ENCODE results near the gene ZFX. TPM values are rescaled to one million over a fixed set of nuclear protein-coding genes. Genes with fewer than 3 reads are reported as not detected.

ZFX gene
- total and polyA plus RNA-seq, 2 donors (not counting 1 experiment from before 2014, with no cell fraction given): 31.2 to 61.9 TPM

DNA sequence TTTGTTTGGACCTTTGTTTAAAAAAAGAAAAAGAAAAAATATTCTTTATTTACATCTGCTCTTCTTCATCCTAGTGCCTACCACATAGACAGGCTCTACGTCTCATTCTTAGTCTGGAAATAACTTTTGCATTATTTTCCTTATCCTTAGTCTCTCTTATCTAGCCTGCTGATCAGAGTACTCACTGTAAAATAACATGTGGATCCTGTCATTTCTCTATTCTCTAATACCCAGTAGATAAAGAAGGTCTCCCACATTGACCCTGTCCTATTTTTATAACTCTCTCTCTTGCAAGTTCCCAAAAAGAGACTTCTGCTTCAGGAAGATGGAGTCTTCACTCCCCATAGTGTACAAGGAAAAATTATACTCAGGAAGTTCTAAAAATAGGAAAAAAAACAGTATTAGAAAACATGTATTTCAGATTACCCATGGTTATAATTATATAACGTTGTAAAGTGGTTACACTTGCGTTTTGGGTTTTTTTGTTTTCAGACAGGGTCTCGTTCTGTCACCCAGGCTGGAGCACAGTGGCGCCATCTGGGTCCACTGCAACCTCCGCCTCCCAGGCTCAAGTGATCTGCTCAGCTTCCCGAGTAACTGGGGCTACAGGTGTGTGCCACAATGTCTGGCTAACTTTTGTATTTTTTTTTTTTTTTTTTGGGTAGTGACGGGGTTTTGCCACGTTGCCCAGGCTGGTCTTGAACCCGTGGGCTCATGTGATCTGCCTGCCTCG lies 23.8 kb downstream of the ZFX start:
- no peak overlapping the region for H3K4me2 ChIP-seq (ENCODE audit: extremely low read depth, insufficient read depth, low read length)
- H2AFZ ChIP-seq (ENCODE audit: low read length): no peak overlapping the region
- no peaks in the 10 kb centered on the region for H3K27me3 ChIP-seq (ENCODE audit: control insufficient read depth, insufficient read depth, low read length)
- H3K27ac ChIP-seq (ENCODE audit: insufficient read depth, low read length): no peak overlapping the region
- peaks cover 58% of the 10 kb centered on the region for H3K79me2 ChIP-seq (ENCODE audit: control insufficient read depth, insufficient read depth, low read length)
- H3K9me3 ChIP-seq (ENCODE audit: control insufficient read depth, insufficient read depth, low read depth, low read length): no peaks in the 10 kb centered on the region
- H3K4me3 ChIP-seq (replicated peaks in 1 of 4; ENCODE audit: control extremely low read depth in 1 of 4, insufficient read depth in 1 of 4, low read depth in 3 of 4, low read length in 4 of 4): no peak overlapping the region
- H3K4me1 ChIP-seq (ENCODE audit: control insufficient read depth, extremely low read depth, insufficient read depth, low read length): no peaks in the 10 kb centered on the region
- peaks cover 3% of the 10 kb centered on the region for H4K20me1 ChIP-seq (ENCODE audit: control insufficient read depth, extremely low read depth, insufficient read depth, low read length)
- peak in 1 of 2 donors; percentile 38 for DNase-seq (ENCODE audit: low read depth in 2 of 2)
- no peaks in the 10 kb centered on the region for H3K36me3 ChIP-seq (ENCODE audit: control insufficient read depth, insufficient read depth, low read length)
- no peak overlapping the region for H3K9ac ChIP-seq (ENCODE audit: insufficient read depth, low read length)
- TF ChIP-seq, protein P1, sequence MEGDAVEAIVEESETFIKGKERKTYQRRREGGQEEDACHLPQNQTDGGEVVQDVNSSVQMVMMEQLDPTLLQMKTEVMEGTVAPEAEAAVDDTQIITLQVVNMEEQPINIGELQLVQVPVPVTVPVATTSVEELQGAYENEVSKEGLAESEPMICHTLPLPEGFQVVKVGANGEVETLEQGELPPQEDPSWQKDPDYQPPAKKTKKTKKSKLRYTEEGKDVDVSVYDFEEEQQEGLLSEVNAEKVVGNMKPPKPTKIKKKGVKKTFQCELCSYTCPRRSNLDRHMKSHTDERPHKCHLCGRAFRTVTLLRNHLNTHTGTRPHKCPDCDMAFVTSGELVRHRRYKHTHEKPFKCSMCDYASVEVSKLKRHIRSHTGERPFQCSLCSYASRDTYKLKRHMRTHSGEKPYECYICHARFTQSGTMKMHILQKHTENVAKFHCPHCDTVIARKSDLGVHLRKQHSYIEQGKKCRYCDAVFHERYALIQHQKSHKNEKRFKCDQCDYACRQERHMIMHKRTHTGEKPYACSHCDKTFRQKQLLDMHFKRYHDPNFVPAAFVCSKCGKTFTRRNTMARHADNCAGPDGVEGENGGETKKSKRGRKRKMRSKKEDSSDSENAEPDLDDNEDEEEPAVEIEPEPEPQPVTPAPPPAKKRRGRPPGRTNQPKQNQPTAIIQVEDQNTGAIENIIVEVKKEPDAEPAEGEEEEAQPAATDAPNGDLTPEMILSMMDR (conservative IDR thresholded peaks at IDR 0.05 in 1 of 2, IDR thresholded peaks at IDR 0.05 in 1 of 2; ENCODE audit: low read depth in 1 of 2, low read length in 2 of 2): no peak
- TF ChIP-seq EZH2 (IDR thresholded peaks at IDR 0.05; ENCODE audit: low read length, missing control alignments): no peak

DNA sequence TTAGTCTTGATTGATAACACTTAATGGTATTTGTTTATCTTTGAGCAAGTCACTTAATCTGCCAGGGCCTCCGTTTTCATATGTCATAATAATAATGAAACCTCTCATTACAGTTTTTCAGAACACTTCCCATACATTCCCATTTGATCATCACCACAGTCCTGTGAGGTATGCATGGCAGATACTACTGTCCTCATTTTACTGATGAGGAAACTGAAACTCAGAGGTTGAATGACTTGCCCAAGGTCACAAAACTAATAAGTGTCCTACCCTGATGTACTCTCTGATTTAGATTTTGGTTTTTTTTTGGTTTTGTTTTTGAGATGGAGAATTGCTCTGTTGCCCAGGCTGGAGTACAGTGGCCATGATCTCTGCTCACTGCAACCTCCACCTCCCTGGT lies 25.7 kb downstream of the ZFX start:
- H3K9me3 ChIP-seq (ENCODE audit: control insufficient read depth, insufficient read depth, low read depth, low read length): no peaks in the 10 kb centered on the region
- H3K4me1 ChIP-seq (ENCODE audit: control insufficient read depth, extremely low read depth, insufficient read depth, low read length): no peaks in the 10 kb centered on the region
- H3K27me3 ChIP-seq (ENCODE audit: control insufficient read depth, insufficient read depth, low read length): no peaks in the 10 kb centered on the region
- no peak overlapping the region for H3K4me3 ChIP-seq (replicated peaks in 1 of 4; ENCODE audit: control extremely low read depth in 1 of 4, insufficient read depth in 1 of 4, low read depth in 3 of 4, low read length in 4 of 4)
- H3K36me3 ChIP-seq (ENCODE audit: control insufficient read depth, insufficient read depth, low read length): peaks cover 6% of the 10 kb centered on the region
- no peak overlapping the region for H2AFZ ChIP-seq (ENCODE audit: low read length)
- H3K27ac ChIP-seq (ENCODE audit: insufficient read depth, low read length): no peak overlapping the region
- H3K4me2 ChIP-seq (ENCODE audit: extremely low read depth, insufficient read depth, low read length): no peak overlapping the region
- H3K9ac ChIP-seq (ENCODE audit: insufficient read depth, low read length): no peak overlapping the region
- TF ChIP-seq, protein P1 (conservative IDR thresholded peaks at IDR 0.05 in 1 of 2, IDR thresholded peaks at IDR 0.05 in 1 of 2; ENCODE audit: low read depth in 1 of 2, low read length in 2 of 2): no peak
- TF ChIP-seq EZH2 (IDR thresholded peaks at IDR 0.05; ENCODE audit: low read length, missing control alignments): no peak
- DNase-seq (ENCODE audit: low read depth in 2 of 2): no peak
- peaks cover 48% of the 10 kb centered on the region for H3K79me2 ChIP-seq (ENCODE audit: control insufficient read depth, insufficient read depth, low read length)
- H4K20me1 ChIP-seq (ENCODE audit: control insufficient read depth, extremely low read depth, insufficient read depth, low read length): no peaks in the 10 kb centered on the region

GRCh38 chrX:24178441-24178840 lies 28.9 kb downstream of the ZFX start:
- H3K79me2 ChIP-seq (ENCODE audit: control insufficient read depth, insufficient read depth, low read length): peaks cover 48% of the 10 kb centered on the region
- H3K27me3 ChIP-seq (ENCODE audit: control insufficient read depth, insufficient read depth, low read length): no peaks in the 10 kb centered on the region
- peaks cover 2% of the 10 kb centered on the region for H4K20me1 ChIP-seq (ENCODE audit: control insufficient read depth, extremely low read depth, insufficient read depth, low read length)
- no peak overlapping the region for H3K4me3 ChIP-seq (replicated peaks in 1 of 4; ENCODE audit: control extremely low read depth in 1 of 4, insufficient read depth in 1 of 4, low read depth in 3 of 4, low read length in 4 of 4)
- no peak overlapping the region for H3K9ac ChIP-seq (ENCODE audit: insufficient read depth, low read length)
- no peak for DNase-seq (ENCODE audit: low read depth in 2 of 2)
- no peaks in the 10 kb centered on the region for H3K4me1 ChIP-seq (ENCODE audit: control insufficient read depth, extremely low read depth, insufficient read depth, low read length)
- no peak overlapping the region for H2AFZ ChIP-seq (ENCODE audit: low read length)
- no peak overlapping the region for H3K27ac ChIP-seq (ENCODE audit: insufficient read depth, low read length)
- no peaks in the 10 kb centered on the region for H3K9me3 ChIP-seq (ENCODE audit: control insufficient read depth, insufficient read depth, low read depth, low read length)
- TF ChIP-seq, protein P1 (conservative IDR thresholded peaks at IDR 0.05 in 1 of 2, IDR thresholded peaks at IDR 0.05 in 1 of 2; ENCODE audit: low read depth in 1 of 2, low read length in 2 of 2): no peak
- TF ChIP-seq EZH2 (IDR thresholded peaks at IDR 0.05; ENCODE audit: low read length, missing control alignments): no peak
- peaks cover 6% of the 10 kb centered on the region for H3K36me3 ChIP-seq (ENCODE audit: control insufficient read depth, insufficient read depth, low read length)
- no peak overlapping the region for H3K4me2 ChIP-seq (ENCODE audit: extremely low read depth, insufficient read depth, low read length)
